ENCODE data around the gene EPHA6.

GRCh38 chr3:96813820-96814650 lies at the start of gene EPHA6:
- TF ChIP-seq CBX3 (IDR thresholded peaks at IDR 0.05; ENCODE audit: borderline replicate concordance in 1 of 2, low read length in 2 of 2) (no peak), POLR2AphosphoS5 (IDR thresholded peaks at IDR 0.05; ENCODE audit: control insufficient read depth, insufficient read depth, low read depth, low read length) (no peak), CBFB (CRISPR knock-in tag; IDR thresholded peaks at IDR 0.05) (no peak), SRSF7 (optimal IDR thresholded peaks at IDR 0.05; ENCODE audit: low read depth, low read length) (no peak), CTCF (IDR thresholded peaks at IDR 0.05 in 2 of 3, conservative IDR thresholded peaks at IDR 0.05 in 1 of 3; ENCODE audit: insufficient read depth in 2 of 3, low read depth in 1 of 3, low read length in 3 of 3) (no peak), FOXM1 (IDR thresholded peaks at IDR 0.05; ENCODE audit: low read depth) (no peak), FOXM1 (CRISPR knock-in tag; IDR thresholded peaks at IDR 0.05; ENCODE audit: low read depth) (no peak), NRF1 (conservative IDR thresholded peaks at IDR 0.05 in 1 of 2, IDR thresholded peaks at IDR 0.05 in 1 of 2) (no peak)

Measured in K562 (cell line).